ENCODE results near the gene TMX1.
A peak's percentile ranks its signal among the peaks of the same experiment; 100 is the strongest.
"Not testable (repeated sequence)": the region's sequence is repeated elsewhere in the genome, so short reads cannot be mapped to it uniquely, and the experiment has no call there.

TMX1 gene

DNA sequence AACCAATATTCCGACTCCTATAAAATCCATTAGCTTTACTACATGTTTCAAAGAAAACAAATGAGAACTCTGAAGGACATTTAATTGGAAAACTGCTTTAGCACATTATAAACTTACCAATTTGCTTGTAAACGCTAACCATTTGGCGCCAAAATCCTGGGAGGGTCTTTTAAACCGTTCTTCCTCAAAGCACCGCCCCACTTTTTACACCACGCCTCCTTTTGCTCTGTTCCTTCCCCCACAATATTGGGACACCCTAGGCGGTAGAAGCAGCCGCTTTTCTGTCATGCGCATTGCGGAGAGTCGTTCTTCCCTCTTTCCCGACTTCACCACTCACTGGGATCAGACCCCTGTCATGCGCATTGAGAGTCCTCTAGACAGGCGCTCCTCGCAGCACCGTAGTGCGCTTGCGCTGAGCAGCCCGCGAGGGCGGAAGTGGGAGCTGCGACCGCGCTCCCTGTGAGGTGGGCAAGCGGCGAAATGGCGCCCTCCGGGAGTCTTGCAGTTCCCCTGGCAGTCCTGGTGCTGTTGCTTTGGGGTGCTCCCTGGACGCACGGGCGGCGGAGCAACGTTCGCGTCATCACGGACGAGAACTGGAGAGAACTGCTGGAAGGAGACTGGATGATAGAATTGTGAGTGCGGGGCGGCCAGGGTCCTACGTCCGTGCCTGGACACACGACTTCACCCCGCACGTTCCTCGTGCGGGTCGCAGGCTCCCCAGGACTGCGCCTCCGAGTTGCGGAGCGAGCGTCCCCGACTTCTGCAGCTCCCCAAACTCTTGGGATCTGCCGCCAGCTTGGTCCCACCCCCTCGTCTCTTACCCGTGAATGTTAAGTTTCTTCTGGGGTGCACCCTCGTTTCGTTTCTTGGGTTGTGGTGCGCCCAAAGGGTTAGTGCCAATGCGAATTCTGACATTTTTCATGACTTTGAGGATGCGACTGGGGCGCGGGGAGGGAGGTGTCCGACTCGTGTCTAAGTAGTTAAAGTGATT lies at the start of gene TMX1:
Gene TMX1, plus strand, starts transcription at position 435 of the 991 bp plus-strand sequence. Its CDS starts 46 bp downstream, at position 481.
- no peak within 1 kb of the TSS for H3K27ac Mint-ChIP-seq
- no peaks in the 10 kb centered on the region for H3K27me3 Mint-ChIP-seq
- no peaks in the 10 kb centered on the region for H3K9me3 Mint-ChIP-seq
- H3K4me1 Mint-ChIP-seq (ENCODE audit: low read depth), result peaks cover 34% of the 10 kb centered on the region
- DNase-seq, result peak; percentile 92
- H3K4me3 Mint-ChIP-seq, result no peak within 1 kb of the TSS
- peaks cover 24% of the 10 kb centered on the region for H3K36me3 Mint-ChIP-seq (ENCODE audit: low read depth)

GRCh38 chr14:51201890-51202289 lies 38.2 kb upstream of the TMX1 start:
- Mint-ChIP-seq H3K9me3 (peaks cover 2% of the 10 kb centered on the region), H3K36me3 (ENCODE audit: low read depth) (no peaks in the 10 kb centered on the region), H3K4me1 (ENCODE audit: low read depth) (no peaks in the 10 kb centered on the region), H3K27ac (no peak overlapping the region), H3K27me3 (peaks cover 20% of the 10 kb centered on the region), H3K4me3 (no peak overlapping the region)
- no peak for DNase-seq

GRCh38 chr14:51202914-51203665 lies 37.0 kb upstream of the TMX1 start:
- Mint-ChIP-seq H3K9me3 (peaks cover 2% of the 10 kb centered on the region), H3K27me3 (peaks cover 28% of the 10 kb centered on the region), H3K36me3 (ENCODE audit: low read depth) (no peaks in the 10 kb centered on the region), H3K4me1 (ENCODE audit: low read depth) (no peaks in the 10 kb centered on the region), H3K27ac (no peak overlapping the region), H3K4me3 (no peak overlapping the region)
- no peak for DNase-seq

DNA sequence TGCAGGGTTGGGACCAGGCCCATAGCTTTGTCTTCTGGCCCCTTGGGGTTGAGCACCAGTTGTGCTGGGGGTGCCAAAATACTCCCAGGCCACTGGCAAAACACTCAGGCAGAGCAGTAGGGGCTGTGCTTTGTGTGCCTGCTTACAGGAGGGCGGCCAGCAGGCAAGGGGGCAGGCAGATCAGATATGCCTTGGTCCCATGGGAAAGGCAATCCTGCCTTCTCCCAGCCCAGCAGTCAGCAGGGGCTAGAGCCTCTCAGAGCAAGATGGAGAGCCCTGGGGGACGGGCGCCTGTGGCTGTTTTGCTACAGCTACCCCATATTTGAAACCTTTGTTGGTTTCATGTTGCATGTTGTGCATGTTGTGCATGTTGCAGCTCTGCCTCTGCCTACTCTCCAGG lies 36.2 kb upstream of the TMX1 start:
- Mint-ChIP-seq H3K36me3 (ENCODE audit: low read depth) (no peaks in the 10 kb centered on the region), H3K27ac (no peak overlapping the region), H3K4me1 (ENCODE audit: low read depth) (no peaks in the 10 kb centered on the region), H3K27me3 (peaks cover 32% of the 10 kb centered on the region), H3K9me3 (peaks cover 2% of the 10 kb centered on the region), H3K4me3 (no peak overlapping the region)
- DNase-seq, result no peak

GRCh38 chr14:51205486-51205885 lies 34.6 kb upstream of the TMX1 start:
- no peak overlapping the region for H3K4me3 Mint-ChIP-seq
- no peak overlapping the region for H3K27ac Mint-ChIP-seq
- peaks cover 32% of the 10 kb centered on the region for H3K27me3 Mint-ChIP-seq
- H3K4me1 Mint-ChIP-seq (ENCODE audit: low read depth), result no peaks in the 10 kb centered on the region
- no peaks in the 10 kb centered on the region for H3K36me3 Mint-ChIP-seq (ENCODE audit: low read depth)
- H3K9me3 Mint-ChIP-seq, result peaks cover 2% of the 10 kb centered on the region
- DNase-seq, result no peak

GRCh38 chr14:51206462-51206861 lies 33.6 kb upstream of the TMX1 start:
- H3K36me3 Mint-ChIP-seq (ENCODE audit: low read depth), result no peaks in the 10 kb centered on the region

DNA sequence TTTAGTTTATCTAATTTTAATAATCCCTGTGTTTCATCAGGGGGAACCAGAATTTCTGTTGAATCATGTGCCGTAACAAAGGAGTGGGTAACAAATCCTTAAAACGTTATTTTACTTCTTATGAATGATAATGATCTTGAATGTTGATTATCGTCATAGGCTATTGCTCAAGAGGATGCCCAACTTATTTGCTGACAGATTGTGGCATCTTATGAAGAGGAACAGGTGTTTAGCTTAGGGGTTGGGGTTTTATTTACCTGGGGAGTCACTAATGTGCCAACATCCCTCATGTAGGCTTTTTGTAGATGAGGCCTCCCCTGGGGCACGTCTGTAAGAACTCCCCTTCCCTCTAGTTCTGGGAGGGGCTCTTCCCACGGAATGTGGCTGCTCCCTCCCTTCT lies 32.4 kb upstream of the TMX1 start:
- Mint-ChIP-seq H3K27me3 (peaks cover 30% of the 10 kb centered on the region), H3K36me3 (ENCODE audit: low read depth) (no peaks in the 10 kb centered on the region), H3K27ac (no peak overlapping the region), H3K4me3 (no peak overlapping the region), H3K9me3 (no peaks in the 10 kb centered on the region), H3K4me1 (ENCODE audit: low read depth) (no peaks in the 10 kb centered on the region)
- DNase-seq, result no peak

More at GRCh38 chr14:51206462-51206861, 33.6 kb upstream of the TMX1 start:
- no peak for DNase-seq
- no peaks in the 10 kb centered on the region for H3K9me3 Mint-ChIP-seq
- H3K4me1 Mint-ChIP-seq (ENCODE audit: low read depth), result no peaks in the 10 kb centered on the region
- peaks cover 32% of the 10 kb centered on the region for H3K27me3 Mint-ChIP-seq
- no peak overlapping the region for H3K4me3 Mint-ChIP-seq
- no peak overlapping the region for H3K27ac Mint-ChIP-seq

GRCh38 chr14:51208982-51209381 lies 31.1 kb upstream of the TMX1 start:
- no peaks in the 10 kb centered on the region for H3K4me1 Mint-ChIP-seq (ENCODE audit: low read depth)
- no peak overlapping the region for H3K4me3 Mint-ChIP-seq
- H3K9me3 Mint-ChIP-seq, result no peaks in the 10 kb centered on the region
- DNase-seq, result no peak
- H3K27me3 Mint-ChIP-seq, result peaks cover 23% of the 10 kb centered on the region
- no peak overlapping the region for H3K27ac Mint-ChIP-seq
- H3K36me3 Mint-ChIP-seq (ENCODE audit: low read depth), result no peaks in the 10 kb centered on the region

- Mint-ChIP-seq H3K4me1 (ENCODE audit: low read depth) (no peaks in the 10 kb centered on the region), H3K4me3 (no peak overlapping the region), H3K27me3 (peaks cover 23% of the 10 kb centered on the region), H3K36me3 (ENCODE audit: low read depth) (no peaks in the 10 kb centered on the region), H3K9me3 (no peaks in the 10 kb centered on the region), H3K27ac (no peak overlapping the region)
- DNase-seq, result no peak
These were observed 30.6 kb upstream of the TMX1 start for GRCh38 chr14:51209457-51209856.

DNA sequence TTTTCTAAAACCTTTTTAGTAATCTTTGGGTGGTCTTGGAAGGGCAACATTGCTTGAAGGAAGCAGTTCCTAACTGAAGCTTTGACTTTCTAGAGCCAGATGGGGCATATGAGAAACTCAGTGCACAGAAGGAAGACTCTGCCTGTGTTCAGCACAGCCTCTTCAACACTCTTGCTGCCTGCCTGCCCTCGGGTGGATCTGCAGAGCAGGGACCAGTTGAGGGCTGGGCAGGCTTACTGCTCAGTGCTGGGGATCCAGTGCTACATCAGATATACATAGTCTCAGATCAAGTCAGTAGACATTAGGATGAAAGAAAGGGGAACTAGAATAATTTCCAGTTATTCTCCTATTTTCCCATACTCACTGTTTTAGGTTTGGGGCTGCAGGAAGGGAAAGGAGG lies 29.5 kb upstream of the TMX1 start:
- no peaks in the 10 kb centered on the region for H3K9me3 Mint-ChIP-seq
- H3K36me3 Mint-ChIP-seq (ENCODE audit: low read depth), result no peaks in the 10 kb centered on the region
- no peak for DNase-seq
- no peak overlapping the region for H3K27ac Mint-ChIP-seq
- no peak overlapping the region for H3K4me3 Mint-ChIP-seq
- peaks cover 19% of the 10 kb centered on the region for H3K27me3 Mint-ChIP-seq
- no peaks in the 10 kb centered on the region for H3K4me1 Mint-ChIP-seq (ENCODE audit: low read depth)

- H3K4me1 Mint-ChIP-seq (ENCODE audit: low read depth), result no peaks in the 10 kb centered on the region
- no peaks in the 10 kb centered on the region for H3K9me3 Mint-ChIP-seq
- H3K4me3 Mint-ChIP-seq, result no peak overlapping the region
- no peak overlapping the region for H3K27ac Mint-ChIP-seq
- peaks cover 16% of the 10 kb centered on the region for H3K27me3 Mint-ChIP-seq
- no peak for DNase-seq
- H3K36me3 Mint-ChIP-seq (ENCODE audit: low read depth), result no peaks in the 10 kb centered on the region
These were observed 28.9 kb upstream of the TMX1 start for GRCh38 chr14:51211149-51211548.

GRCh38 chr14:51216602-51217001 lies 23.4 kb upstream of the TMX1 start:
- Mint-ChIP-seq H3K4me3 (no peak overlapping the region), H3K36me3 (ENCODE audit: low read depth) (no peaks in the 10 kb centered on the region), H3K4me1 (ENCODE audit: low read depth) (no peaks in the 10 kb centered on the region), H3K27ac (no peak overlapping the region), H3K27me3 (peaks cover 3% of the 10 kb centered on the region), H3K9me3 (no peaks in the 10 kb centered on the region)
- no peak for DNase-seq

DNA sequence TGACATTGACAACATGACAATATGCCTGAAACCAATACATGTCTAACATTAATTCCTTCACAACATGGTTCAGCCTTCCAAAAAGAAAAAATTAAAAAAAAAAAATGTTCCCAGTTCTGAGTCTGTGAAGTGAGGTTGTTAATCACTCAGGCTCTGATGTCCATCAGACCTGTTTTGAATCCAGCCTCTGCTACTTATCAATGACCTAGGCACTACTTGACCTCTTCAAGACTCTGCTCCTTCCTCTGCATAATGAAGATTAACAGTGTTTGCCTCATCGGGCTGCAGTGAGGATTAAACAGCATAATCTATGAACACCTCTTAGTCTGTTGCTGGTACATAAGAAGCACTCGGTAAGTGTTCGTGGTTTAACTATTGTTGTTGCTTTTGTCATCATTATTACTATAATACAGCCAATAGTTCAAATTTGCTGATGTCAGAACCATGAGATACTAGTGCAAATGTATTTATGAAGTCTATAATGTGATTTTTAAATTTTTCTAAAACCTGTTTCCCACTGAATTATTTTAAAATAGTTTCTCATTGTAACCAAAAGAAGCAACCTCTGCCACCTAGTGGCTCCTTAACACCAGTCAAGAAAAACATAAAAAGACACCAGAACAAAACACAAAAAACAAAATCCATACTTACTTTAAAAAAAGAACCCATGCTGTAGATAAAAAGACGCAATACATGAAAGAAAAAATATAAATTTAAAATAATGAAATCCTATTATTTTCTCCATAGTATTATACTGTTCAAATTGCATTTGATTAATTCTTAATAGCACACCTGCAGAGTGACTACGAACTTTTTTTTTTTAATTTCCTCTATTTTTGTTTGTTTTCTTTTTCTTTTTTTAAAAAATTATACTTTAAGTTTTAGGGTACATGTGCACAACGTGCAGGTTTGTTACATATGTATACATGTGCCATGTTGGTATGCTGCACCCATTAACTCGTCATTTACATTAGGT lies 20.3 kb upstream of the TMX1 start:
- H3K36me3 Mint-ChIP-seq (ENCODE audit: low read depth), result no peaks in the 10 kb centered on the region
- peaks cover 3% of the 10 kb centered on the region for H3K27me3 Mint-ChIP-seq
- H3K9me3 Mint-ChIP-seq, result peaks cover 5% of the 10 kb centered on the region
- no peak for DNase-seq
- no peak overlapping the region for H3K27ac Mint-ChIP-seq
- H3K4me1 Mint-ChIP-seq (ENCODE audit: low read depth), result no peaks in the 10 kb centered on the region
- no peak overlapping the region for H3K4me3 Mint-ChIP-seq

- not testable (repeated sequence) for H3K4me1 Mint-ChIP-seq (ENCODE audit: low read depth); H3K9me3 Mint-ChIP-seq; H3K27me3 Mint-ChIP-seq; H3K4me3 Mint-ChIP-seq; DNase-seq; H3K27ac Mint-ChIP-seq; H3K36me3 Mint-ChIP-seq (ENCODE audit: low read depth)
These were observed 16.6 kb upstream of the TMX1 start for GRCh38 chr14:51223463-51223862.
